HG03565 (cell line): ENCODE measurements around the gene ELOVL1.

Source experiments
- ATAC-seq: cut with Tn5 transposase; IDR thresholded peaks from one replicate; pipeline ENCODE4 v1.9.1; 2021; ENCODE audit warnings: mild to moderate bottlenecking, moderate library complexity; ENCODE audit not compliant: unreplicated experiment

The ELOVL1 gene

GRCh38 chr1:43358121-43358745, 9.6 kb downstream of the ELOVL1 start:
- ATAC-seq, result no peak

GRCh38 chr1:43357251-43357650, 10.6 kb downstream of the ELOVL1 start:
- no peak for ATAC-seq

- no peak for ATAC-seq
Measured at GRCh38 chr1:43354936-43355335, 12.9 kb downstream of the ELOVL1 start.

DNA sequence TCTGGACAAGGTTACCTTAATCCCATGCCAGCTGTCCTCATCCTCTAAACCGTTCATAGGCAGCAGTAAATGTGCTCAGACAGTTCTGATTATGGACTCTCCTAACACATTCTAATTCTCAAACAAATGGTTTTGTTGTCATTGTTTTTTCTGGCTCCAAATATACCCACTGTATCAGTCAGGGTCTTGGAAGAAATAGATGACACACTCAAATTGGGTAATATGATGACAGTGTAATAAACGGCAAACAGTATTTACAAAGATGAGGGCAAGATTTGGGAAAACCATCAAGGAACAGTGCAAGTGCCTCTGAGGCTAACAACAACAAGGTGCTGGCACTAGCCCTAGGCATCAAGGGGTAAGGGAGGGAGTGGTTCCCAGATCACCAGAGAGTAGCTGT, 13.3 kb downstream of the ELOVL1 start:
- no peak for ATAC-seq

DNA sequence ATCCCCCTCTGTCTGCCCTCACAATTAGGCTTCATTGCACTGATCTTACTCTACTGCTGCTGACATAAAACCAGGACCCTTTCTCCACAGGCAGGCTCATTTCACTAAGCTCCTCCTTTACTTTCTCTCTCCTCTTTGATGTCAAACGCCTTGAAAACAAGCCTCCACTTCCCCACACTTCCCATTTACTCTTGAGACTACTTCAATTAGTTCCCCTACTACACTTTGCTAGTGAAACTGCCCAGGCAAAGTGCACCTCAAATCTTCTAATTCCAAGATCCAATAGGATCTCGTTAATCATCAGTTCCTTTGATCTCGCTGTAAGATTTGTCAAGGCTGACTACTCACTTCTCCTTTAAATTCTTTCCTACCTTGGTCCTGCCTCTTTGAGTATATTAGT, 14.9 kb downstream of the ELOVL1 start:
- no peak for ATAC-seq

GRCh38 chr1:43352351-43352705, 15.5 kb downstream of the ELOVL1 start:
- ATAC-seq, result no peak

DNA sequence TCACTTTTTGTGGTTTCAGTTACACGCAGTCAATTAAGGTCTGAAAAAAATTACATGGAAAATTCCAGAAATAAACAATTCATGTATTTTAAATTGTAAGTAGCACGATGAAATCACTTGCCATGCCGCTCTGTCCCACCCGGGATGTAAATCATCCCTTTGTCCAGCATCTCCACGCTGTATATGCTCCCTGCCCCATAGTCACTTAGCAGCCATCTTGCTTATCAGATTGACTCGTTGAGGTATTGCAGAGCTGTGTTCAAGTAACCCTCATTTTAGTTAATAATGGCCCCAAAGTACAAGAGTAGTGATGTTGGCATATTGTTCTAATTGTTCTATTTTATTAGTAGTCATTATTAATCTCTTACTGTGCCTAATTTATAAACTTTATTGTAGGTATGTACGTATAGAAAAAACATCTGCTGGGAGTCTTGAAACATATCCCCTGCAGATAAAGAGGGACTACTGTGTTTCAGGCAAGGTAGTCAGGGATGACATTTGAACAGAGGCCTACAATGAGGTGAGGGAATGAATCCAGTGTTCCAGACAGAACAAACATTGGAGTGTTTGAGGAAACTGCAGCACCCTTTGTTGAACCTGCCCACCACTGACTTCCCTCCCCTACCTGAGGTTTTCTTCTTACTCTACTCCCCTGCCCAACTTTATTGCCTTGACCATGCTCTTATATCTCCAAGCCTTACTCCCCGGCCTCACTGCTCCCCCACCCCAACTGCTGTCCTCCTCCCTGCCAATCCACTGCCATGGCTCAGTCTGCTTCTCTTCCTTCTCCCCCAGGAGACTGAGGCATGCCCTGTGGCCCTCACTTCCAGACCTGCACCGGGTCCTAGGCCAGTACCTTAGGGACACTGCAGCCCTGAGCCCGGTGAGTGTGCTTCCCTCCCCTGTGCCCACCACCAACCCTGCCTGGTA, 16.1 kb downstream of the ELOVL1 start:
- no peak for ATAC-seq

- ATAC-seq, result no peak
Measured at GRCh38 chr1:43350976-43351375, 16.8 kb downstream of the ELOVL1 start.

- ATAC-seq, result no peak
Measured at GRCh38 chr1:43349594-43350306, 18.1 kb downstream of the ELOVL1 start.

DNA sequence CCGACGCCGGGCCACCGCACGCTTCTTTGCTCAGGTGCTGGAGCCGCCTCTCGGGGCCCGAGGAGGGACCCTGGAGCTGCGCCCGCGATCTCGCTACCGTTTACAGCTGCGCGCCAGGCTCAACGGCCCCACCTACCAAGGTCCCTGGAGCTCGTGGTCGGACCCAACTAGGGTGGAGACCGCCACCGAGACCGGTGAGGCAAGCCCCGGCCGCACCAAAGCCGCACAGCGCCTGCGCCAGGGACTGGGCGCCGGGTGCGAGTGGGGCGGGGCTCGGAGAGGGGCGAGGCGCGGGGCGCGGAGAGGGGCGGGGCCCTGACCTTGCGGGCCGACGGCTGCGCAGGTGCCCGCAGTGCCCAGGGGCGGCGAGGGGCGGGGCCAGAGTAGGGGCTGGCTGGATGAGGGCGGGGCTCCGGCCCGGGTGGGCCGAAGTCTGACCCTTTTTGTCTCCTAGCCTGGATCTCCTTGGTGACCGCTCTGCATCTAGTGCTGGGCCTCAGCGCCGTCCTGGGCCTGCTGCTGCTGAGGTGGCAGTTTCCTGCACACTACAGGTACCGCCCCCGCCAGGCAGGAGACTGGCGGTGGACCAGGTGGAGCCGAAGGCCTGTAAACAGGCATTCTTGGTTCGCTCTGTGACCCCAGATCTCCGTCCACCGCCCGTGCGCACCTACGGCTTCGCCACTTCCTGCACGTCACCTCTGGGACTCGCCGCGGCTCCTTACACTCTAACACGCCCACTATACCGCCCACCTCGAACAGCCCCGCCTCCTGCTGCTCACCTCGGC, 18.8 kb downstream of the ELOVL1 start:
- no peak for ATAC-seq

DNA sequence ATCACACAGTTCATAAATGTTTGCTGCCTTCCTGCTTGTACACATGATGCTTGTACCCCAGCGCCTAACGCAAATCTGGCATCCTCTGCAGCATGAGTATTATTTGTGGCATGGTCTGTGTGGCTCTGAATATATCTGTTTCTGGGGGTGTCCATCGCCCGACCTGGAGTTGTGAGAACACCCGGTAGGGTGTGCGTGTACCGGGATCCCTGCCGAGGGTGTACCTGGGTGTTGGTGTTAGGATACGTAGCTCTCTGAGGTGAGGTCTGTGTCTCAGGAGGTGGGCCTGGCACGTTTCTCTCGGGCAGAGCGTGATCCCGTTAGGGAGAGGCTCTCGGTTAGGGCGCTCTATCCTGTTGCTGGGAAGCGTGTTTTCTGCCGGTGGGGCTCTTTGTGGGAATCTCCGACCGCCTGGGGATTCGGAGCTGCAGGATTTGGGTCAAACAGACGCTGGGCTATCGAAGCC, 19.4 kb downstream of the ELOVL1 start:
- no peak for ATAC-seq

- ATAC-seq, result no peak
Measured at GRCh38 chr1:43346636-43347035, 21.2 kb downstream of the ELOVL1 start.

- ATAC-seq, result no peak
Measured at GRCh38 chr1:43345120-43345519, 22.7 kb downstream of the ELOVL1 start.

DNA sequence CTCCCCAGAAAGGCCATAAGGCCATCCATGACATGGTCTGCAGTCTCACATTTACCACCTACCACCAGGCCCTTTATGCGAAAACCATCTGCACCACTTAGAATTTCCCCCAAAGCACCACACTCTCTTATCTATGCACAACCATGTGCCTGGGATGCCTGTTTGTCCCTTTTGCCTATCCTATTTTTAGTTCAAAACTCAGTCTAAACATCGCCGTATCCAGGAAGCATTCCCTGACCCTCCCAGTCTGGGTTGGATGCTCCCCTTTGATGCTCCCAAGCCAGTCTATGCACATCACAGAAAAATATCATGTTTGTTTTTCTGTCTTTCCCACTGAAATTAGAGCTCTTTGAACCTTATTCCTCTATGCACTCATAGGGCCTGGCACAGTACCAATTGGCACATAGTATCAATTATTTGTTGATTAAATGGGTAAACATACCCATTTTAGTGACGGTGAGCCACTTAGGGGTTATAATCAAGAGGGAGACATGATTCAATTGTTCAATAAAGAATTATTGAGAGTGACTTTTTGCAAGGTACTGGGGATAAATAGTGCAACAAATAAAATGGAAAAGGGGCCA, 23.5 kb downstream of the ELOVL1 start:
- no peak for ATAC-seq

DNA sequence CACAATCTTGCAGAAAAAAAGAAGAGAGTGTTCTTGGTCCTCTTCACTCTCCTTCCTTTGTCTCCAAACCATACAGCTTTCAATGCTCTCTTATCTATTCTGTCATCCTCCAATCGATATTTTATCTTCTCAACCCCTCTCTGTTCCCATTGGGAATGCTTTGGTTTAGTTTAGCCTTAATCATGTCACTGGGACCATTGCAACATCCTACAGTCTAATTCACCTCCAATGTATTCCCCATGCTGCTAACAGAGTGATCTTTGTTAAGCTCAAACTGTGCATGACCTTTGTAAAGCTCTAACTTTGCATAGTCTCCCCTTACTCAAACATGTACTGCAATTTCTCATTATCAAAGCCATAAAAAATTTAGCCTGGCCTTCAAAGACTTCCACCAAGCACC, 27.3 kb downstream of the ELOVL1 start:
- no peak for ATAC-seq

DNA sequence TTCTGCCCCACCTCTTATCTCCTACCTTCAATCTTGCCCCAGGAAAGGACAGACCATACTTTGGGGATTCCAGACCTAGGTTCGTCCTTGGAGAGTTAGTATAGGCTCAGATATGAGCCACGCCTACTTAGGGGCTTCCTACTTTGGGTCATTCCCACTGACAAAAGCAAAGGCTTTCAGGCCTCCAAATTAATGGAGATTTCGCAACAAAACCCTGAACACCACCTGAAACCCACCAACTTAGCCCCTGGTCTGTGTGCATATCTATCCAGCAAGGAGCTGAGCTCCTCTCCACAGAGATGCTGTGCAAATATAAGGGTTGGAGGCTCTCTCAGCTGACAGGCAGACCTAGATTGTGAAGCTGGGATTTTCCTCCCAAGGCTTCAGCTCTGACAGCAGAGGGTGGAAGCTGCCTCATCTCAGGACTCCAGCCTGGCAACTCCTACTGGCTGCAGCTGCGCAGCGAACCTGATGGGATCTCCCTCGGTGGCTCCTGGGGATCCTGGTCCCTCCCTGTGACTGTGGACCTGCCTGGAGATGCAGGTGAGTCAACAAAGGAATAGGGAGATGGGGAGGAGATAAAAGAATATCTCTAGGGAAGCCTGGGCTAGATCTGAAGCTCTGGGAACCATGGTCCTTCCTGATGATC, 28.1 kb downstream of the ELOVL1 start:
- ATAC-seq, result no peak

DNA sequence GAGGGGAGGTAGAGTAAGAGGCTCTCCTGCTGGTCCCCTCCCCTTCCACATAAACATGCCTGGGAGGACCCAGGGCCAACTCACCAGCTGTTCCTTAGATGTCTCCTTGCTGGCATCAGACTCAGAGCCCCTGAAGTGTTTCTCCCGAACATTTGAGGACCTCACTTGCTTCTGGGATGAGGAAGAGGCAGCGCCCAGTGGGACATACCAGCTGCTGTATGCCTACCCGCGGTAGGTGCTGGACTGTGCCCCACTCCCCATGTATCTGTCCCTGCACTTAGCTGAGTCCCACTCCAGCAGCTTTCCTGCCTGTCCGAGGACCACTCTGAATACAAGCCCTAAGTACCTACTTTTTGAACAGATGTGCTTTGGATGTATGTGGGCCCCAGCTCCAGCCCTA, 29.8 kb downstream of the ELOVL1 start:
- no peak for ATAC-seq

- no peak for ATAC-seq
Measured at GRCh38 chr1:43337588-43337987, 30.2 kb downstream of the ELOVL1 start, which contains the start of gene MPL. MPL (plus strand) TSS chr1:43337818; CDS start chr1:43337849, 31 bp downstream.

GRCh38 chr1:43334453-43335205, 33.2 kb downstream of the ELOVL1 start:
- ATAC-seq, result no peak
